HG03442 (cell line): ENCODE measurements around the gene BABAM2.
"Not testable (repeated sequence)": the region's sequence is repeated elsewhere in the genome, so short reads cannot be mapped to it uniquely, and the experiment has no call there.

ENCODE experiments used
- ATAC-seq: cut with Tn5 transposase; IDR thresholded peaks from one replicate; pipeline ENCODE4 v1.9.1; 2021; ENCODE audit warnings: mild to moderate bottlenecking, moderate library complexity; ENCODE audit not compliant: unreplicated experiment

BABAM2 gene

GRCh38 chr2:28018474-28018873, 127.9 kb downstream of the BABAM2 start:
- not testable (repeated sequence) for ATAC-seq

DNA sequence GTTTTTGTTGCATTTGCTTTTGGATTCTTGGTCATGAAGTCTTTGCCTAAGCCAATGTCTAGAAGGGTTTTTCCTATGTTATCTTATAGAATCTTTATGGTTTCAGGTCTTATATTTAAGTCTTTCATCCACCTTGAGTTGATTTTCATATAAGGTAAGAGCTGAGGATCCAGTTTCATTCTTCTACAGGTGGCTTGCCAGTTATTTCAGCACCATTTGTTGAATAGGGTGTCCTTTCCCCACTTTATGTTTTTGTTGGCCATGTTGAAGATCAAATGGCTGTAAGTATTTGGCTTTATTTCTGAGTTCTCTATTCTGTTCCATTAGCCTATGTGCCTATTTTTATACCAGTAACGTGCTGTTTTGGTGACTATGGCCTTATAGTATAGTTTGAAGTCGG, 129.0 kb downstream of the BABAM2 start:
- not testable (repeated sequence) for ATAC-seq

DNA sequence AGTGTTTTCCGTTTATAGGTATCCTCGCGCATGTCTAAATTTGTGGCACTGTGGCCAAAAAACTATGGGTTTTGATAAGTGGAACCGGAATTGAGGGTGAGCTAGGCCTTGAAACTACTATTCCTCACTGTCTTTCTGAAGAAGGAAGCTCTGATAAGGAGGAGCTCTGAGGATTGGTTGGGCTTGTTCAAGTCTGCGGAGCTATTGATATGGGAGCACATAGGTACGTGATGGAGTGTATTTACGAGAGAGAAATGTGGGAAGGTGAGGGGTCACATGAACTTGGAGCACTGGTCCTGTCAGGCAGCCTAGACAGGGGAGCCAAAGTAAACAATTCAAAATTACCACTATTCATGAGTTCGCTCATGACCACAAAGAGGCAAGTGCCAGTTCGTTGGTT, 131.4 kb downstream of the BABAM2 start:
- ATAC-seq, result no peak

- no peak for ATAC-seq
Observed at GRCh38 chr2:28025123-28025522, 134.6 kb downstream of the BABAM2 start.

DNA sequence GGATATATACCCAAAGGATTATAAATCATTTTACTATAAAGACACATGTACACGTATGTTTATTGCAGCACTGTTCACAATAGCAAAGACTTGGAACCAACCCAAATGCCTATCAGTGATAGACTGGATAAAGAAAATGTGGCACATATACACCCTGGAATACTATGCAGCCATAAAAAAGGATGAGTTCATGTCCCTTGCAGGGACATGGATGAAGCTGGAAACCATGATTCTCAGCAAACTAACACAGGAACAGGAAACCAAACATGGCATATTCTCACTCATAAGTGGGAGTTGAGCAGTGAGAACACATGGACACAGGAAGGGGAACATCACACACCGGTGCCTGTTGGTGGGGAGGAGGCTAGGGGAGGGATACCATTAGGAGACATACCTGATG, 135.7 kb downstream of the BABAM2 start:
- ATAC-seq, result not testable (repeated sequence)

DNA sequence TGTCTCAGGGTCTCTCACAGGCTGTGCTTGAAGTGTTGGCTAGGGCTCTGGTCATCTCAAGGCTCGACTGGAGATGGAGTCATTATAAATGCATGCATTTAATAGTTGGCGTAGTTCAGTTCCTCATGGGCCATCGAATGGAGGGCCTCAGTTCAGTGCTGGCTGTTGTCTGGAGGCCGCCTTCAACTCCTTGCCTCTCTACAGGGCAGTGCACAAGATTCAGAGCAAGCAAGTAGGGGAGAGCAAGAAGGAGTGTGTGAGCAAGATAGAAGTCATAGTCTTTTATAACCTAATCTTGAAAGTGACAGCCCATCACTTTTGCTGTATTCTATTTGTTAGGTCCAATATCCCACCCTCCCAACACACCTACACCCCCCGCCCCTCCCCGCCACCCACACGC, 137.5 kb downstream of the BABAM2 start:
- ATAC-seq, result no peak

DNA sequence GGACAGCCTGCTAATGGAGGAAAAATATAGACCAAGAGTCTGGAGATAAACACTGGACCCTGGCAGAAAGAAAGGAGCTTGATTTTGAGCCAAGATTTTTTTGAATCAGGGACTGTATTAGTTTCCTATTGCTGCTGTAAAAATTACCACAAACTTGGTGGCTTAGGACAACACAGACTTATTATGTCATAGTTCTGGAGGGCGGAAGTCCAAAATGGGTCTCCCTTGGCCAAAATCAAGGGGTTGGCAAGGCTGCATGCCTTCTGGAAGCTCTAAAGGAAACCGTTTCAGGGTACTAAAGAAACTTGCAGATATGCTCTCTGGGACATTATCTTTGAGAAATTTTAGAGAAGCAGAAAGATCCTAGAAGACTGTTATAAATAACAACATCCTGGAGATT, 140.1 kb downstream of the BABAM2 start:
- ATAC-seq, result no peak

- no peak for ATAC-seq
Observed at GRCh38 chr2:28032816-28033215, 142.3 kb downstream of the BABAM2 start.

DNA sequence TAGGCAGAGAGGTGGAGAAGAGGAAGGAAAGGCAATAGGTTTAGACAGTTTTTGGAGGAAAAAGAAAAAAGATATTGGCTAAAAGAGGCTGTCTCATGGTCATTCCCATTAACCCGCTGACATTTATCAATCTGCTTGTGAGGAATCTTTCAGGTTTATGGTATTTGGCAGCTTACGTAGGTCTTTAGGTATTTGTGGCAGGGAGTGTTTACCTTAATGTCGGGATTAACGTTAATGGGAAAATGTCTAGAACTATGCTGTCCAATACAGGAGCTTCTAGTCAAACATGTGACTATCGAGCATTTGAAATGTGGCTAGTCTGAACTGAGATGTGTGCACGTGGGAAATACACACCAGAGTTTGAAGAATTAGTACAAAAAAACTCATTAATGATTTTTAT, 144.2 kb downstream of the BABAM2 start:
- ATAC-seq, result no peak

GRCh38 chr2:28035163-28035690, 144.7 kb downstream of the BABAM2 start:
- ATAC-seq, result no peak

DNA sequence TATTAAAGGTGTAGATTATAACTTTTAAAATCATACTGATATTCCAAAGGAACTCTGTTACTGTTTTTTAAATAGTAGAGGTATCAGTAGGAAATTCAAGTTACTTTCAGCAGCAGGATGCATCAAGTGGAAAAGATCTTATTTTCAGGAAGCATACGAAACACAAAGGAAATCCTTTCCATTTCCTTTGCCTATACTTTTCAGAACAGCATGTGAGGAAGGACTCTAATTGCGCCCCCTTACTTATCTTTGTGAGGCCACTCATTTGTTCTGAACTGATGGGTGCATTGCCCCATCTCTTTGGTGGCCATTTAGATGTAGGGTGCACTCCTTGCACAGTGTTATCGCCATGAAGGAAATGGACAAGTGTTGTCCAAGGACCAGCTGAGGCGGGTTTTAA, 145.3 kb downstream of the BABAM2 start:
- no peak for ATAC-seq

DNA sequence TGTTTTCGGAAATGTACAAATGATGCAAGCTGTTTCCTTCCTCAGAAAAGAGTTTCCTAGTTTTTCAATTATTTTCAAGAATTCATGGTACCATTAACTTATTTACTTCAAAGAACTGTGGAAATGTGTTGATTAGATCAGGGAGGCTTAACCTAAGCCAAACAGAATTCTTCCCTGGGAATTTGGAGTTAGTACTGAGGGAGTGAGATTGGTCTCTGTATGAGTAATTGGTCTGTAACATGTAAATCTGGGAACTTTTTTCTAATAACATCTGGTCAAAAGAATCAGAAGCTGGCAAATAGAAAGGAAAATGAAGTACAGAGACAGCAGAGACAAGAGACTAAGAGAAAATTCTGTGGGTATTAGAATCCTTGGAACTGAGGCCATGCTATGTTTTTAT, 145.8 kb downstream of the BABAM2 start:
- ATAC-seq, result no peak

DNA sequence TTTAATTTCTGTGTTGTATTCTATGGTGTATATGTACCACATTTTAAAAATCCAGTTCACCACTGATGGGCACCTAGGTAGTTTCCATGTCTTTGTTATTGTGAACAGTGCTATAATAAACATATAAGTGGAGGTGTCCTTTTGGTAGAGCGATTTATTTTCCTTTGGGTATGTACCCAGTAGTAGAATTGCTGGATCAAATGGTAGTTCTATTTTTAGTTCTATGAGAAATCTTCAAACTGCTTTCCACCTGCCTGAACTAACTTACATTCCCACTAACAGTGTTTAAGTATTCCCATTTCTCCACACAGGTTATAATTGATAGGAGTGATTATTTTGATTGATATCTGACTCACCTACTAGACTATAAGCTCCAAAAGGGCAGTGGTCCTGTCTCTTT, 148.2 kb downstream of the BABAM2 start:
- no peak for ATAC-seq

DNA sequence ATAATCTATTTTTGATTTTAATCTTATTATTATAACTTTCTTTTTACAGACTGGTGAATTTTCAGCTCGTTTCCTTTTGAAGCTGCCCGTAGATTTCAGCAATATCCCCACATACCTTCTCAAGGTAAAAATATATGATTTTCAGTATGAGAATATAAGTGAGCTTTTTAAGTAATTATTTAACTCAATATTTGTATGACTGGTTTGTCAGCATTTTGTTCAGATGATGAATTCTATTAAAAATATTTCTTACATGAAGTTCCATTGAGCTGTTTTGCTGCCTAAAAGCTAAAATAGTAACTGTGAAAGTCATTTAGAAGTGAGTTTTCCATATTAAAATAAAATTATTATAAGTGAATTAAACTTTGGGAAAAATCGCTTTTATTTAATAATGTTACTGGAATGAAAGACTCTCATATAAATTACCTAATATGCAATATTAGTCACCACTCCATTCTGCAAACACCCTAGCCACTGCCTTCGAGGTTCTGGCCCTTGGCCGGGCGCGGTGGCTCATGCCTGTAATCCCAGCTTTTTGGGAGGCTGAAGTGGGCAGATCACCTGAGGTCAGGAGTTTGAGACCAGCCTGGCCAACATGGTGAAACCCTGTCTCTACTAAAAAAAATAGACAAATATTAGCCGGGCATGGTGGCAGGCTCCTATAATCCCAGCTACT, 155.3 kb downstream of the BABAM2 start:
- no peak for ATAC-seq

DNA sequence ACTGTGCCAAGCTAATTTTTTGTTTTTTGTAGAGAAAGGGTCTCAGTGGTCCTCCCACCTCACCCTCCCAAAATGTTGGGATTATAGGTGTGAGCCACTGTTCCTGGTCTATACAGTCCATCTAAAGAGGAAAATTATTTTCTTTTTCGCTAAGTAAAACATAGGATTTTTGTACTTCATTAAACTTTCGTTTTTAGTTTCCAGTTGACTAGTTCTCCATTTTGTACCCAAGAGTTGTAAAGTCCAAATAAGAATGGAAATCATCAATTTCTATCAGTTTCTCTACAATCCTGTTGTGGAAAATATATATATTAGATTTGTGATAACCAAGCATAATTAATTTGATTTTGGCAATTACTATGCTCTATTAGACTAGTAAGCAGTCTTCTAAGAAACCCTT, 156.4 kb downstream of the BABAM2 start:
- ATAC-seq, result no peak

GRCh38 chr2:28047681-28048080, 157.2 kb downstream of the BABAM2 start:
- ATAC-seq, result no peak

- ATAC-seq, result no peak
Observed at GRCh38 chr2:28048341-28048740, 157.8 kb downstream of the BABAM2 start.

DNA sequence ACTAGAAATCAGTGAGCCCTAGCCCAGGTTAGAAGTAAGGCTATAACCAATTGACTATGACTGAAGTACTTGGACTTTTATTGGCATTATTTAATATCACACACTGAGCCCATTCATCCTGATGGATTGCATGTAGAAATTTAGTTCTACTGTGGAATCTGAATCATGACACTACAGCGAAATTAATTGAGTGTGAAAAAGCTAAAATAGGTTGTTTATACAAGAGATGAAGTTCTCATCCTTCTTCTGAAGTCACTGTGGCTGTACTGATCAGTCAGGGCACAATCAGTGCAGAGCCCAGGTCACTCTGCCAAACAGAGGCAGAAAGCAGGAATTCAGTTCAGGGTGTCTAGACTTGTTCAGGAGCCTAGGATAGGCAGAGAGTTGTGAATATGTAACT, 158.9 kb downstream of the BABAM2 start:
- no peak for ATAC-seq

GRCh38 chr2:28049899-28050298, 159.4 kb downstream of the BABAM2 start:
- ATAC-seq, result no peak

- no peak for ATAC-seq
Observed at GRCh38 chr2:28052691-28053090, 162.2 kb downstream of the BABAM2 start.

DNA sequence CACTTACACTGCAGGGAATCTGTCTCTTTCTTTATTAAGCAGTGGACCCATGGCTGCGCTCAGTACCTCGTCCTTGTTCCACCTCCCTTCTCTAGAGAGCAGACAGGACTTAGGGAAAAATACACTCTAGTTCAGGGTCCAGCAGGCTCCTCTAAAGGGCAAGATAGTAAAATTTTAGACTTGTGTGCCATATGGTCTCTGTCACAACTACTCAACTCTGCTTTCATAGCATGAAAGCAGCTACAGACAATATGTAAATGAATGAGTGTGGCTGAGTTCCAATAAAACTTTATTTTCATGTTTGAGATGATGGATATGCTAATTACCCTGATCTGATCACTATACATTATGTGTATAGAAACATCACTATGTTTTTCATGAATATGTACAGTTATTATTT, 163.1 kb downstream of the BABAM2 start:
- no peak for ATAC-seq

DNA sequence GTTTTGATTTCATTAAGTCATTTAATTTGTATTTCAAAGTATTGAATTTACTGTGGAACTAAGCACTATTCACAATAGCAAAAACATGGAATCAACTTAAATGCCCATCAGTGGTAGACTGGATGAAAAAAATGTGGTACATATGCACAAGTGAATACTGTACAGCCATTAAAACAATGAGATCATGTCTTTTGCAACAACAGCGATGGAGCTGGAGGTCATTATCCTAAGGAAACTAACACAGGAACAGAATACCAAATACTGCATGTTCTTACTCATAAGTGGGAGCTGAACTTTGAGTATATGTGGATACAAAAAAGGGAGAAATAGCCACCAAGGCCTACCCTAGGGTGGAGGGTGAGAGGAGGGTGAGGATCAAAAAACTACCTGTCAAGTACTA, 164.4 kb downstream of the BABAM2 start:
- no peak for ATAC-seq

DNA sequence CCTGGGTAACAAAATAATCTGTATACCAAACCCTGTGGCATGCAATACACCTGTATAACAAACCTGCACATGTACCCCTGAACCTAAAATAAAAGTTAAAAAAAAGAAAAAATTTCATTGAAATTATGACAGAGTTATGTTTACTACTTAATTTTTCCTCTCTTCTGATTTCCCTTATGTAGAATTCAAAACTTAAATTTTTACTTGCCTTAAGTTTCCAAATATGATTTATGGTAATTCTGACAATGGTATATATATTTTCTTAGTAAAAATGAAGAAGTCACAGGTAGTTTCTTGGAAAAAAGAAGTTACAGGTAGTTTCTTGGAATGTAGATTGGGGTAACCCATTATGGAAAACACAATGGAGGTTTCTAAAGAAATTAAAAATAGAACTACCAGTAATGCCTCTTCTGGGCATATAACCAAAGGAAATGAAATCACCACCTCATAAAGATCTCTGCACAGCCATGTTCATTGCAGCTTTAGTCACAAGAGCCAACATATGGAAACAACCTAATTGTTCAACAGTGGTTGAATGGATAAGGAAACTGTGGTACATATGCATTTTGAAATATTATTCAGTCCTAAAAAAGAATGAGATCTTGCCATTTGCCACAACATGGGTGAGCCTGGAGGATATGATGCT, 164.9 kb downstream of the BABAM2 start:
- ATAC-seq, result no peak
